Heart left ventricle (tissue), 13 donors: ENCODE measurements around the gene ALK.

ENCODE experiments used
- CTCF ChIP-seq, 12 donors: fragments of 200-600 bp; sonication (generic) in 4 of 12; IDR thresholded peaks; one replicate each; pipeline versions ENCODE4 v1.5.0 to v1.8.0; 2018 to 2022; ENCODE audit warnings: antibody characterized with exemption in 12 of 12, mild to moderate bottlenecking in 5 of 12
- POLR2A ChIP-seq, 2 donors: fragments of 450-650 bp; IDR thresholded peaks; one replicate each; pipeline ENCODE4 v1.6.1; 2017; ENCODE audit warnings: antibody characterized with exemption in 2 of 2, mild to moderate bottlenecking in 2 of 2, moderate library complexity in 2 of 2
- donor health status: ischemic (EF 13 %, LVEDD 7.1; RV severe dilation, severe dysfunction).
- donor health status: DM: no; HTN: yes; CAD: no.
- donor health status: DM: no; HTN: no; CAD: no.
- donor health status: ischemic (EF 25% LVEDD 6.9; RV normal size, moderate dysfunction).
- donor health status: ischemic (EF 25% LVEDD 5.7; RV mildly dilated, moderate dysfunction).
- donor health status: ischemic (EF 35%, LVEDD 5.7; RV mildly dilated, moderate dysfunction).
- donor health status: nonischemic (EF 11% LVEDD 7.7; RV severe dilation, severe dysfunction).
- donor health status: DM: yes; HTN: yes; CAD: no.
- donor health status: PGD.
- donor health status: ischemic (EF 29% LVEDD 5.4; RV normal size, mild dysfunction).
- donor health status: nonischemic (EF 23%, LVEDD 6.1; RV moderate dilation, normal function).

- TF ChIP-seq CTCF (IDR thresholded peaks at IDR 0.05): no peak
- no peak for TF ChIP-seq POLR2A (IDR thresholded peaks at IDR 0.05)
Measured at GRCh38 chr2:29368659-29369040, 552.7 kb downstream of the ALK start.
